GM21381 (cell line): ENCODE results near the gene DHX29.

Experiments used
- ATAC-seq: cut with Tn5 transposase; IDR thresholded peaks from one replicate; pipeline ENCODE4 v1.9.1; 2021; ENCODE audit warnings: mild to moderate bottlenecking, moderate library complexity; ENCODE audit not compliant: unreplicated experiment

DHX29 gene

GRCh38 chr5:55211184-55211874 lies 96.2 kb downstream of the DHX29 start:
- no peak for ATAC-seq
